GM10248 (cell line): ENCODE results near the gene OR8S1.
"Not testable (repeated sequence)": the region's sequence is repeated elsewhere in the genome, so short reads cannot be mapped to it uniquely, and the experiment has no call there.

Source experiments
- CTCF ChIA-PET: fragments of 300-600 bp; sonication (Branson Sonifier 250); formaldehyde crosslinking; extraction: SDS; loops from one replicate; lab custom pipeline; 2021; ENCODE audit warnings: antibody characterized with exemption; lab: Yijun Ruan, JAX
- POLR2A ChIA-PET: fragments of 350-650 bp; sonication (Branson Sonifier 250); formaldehyde crosslinking; extraction: SDS; loops from one replicate; lab custom pipeline; 2020; ENCODE audit warnings: antibody characterized with exemption; lab: Yijun Ruan, JAX
- DNase-seq: peaks from one replicate; pipeline ENCODE4 v3.0.0; 2012; ENCODE audit errors: extremely low spot score
- CTCF ChIP-seq: IDR thresholded peaks from 2 replicates; pipeline ENCODE4 v1.5.1; 2012; ENCODE audit warnings: mild to moderate bottlenecking, low read depth; ENCODE audit errors: extremely low read depth, missing control alignments, control extremely low read depth

OR8S1 gene

GRCh38 chr12:48536602-48537001 lies 11.2 kb downstream of the OR8S1 start:
- no peak for TF ChIP-seq CTCF

GRCh38 chr12:48542300-48542928 lies 17.0 kb downstream of the OR8S1 start:
- TF ChIP-seq CTCF = peak; percentile 54
- CTCF ChIA-PET = interaction anchor here (0.9 to 5.6 kb wide), 11 partner anchors 9 to 253 kb away, joined by 3 to 63 read pairs (median 4); partner anchors contain the start of gene OR8S1
- POLR2A ChIA-PET = no interaction called here
- peak; percentile 42 for DNase-seq

More at GRCh38 chr12:48536602-48537001, 11.2 kb downstream of the OR8S1 start:
- CTCF ChIA-PET = no interaction called here
- POLR2A ChIA-PET = no interaction called here
- DNase-seq = no peak

- no peak for TF ChIP-seq CTCF
- no peak for DNase-seq
- CTCF ChIA-PET = interaction anchor here (2.9 to 5.6 kb wide), 2 partner anchors 73 to 76 kb away, joined by 9 to 63 read pairs; no protein-coding TSS in a partner anchor
- POLR2A ChIA-PET = no interaction called here
Observed at GRCh38 chr12:48545833-48546469, 20.5 kb downstream of the OR8S1 start.

GRCh38 chr12:48547012-48547411 lies 21.6 kb downstream of the OR8S1 start:
- DNase-seq, CTCF ChIA-PET, POLR2A ChIA-PET: not testable (repeated sequence)

- CTCF ChIA-PET = interaction anchor here (1.6 kb wide), 1 partner anchor 67 kb away, joined by 3 read pairs; no protein-coding TSS in a partner anchor
- DNase-seq, POLR2A ChIA-PET: not testable (repeated sequence)
Observed at GRCh38 chr12:48551636-48552035, 26.2 kb downstream of the OR8S1 start.

- POLR2A ChIA-PET, DNase-seq: not testable (repeated sequence)
- CTCF ChIA-PET = interaction anchor here (0.8 to 1.3 kb wide), 2 partner anchors 12 to 64 kb away, joined by 3 read pairs; no protein-coding TSS in a partner anchor
Observed at GRCh38 chr12:48553666-48554343, 28.4 kb downstream of the OR8S1 start.

- CTCF ChIA-PET = interaction anchor here (1.3 kb wide), 1 partner anchor 14 kb away, joined by 3 read pairs; no protein-coding TSS in a partner anchor
- POLR2A ChIA-PET = no interaction called here
- DNase-seq = no peak
- TF ChIP-seq CTCF = no peak
Observed at GRCh38 chr12:48556631-48557030, 31.2 kb downstream of the OR8S1 start.

- no peak for TF ChIP-seq CTCF
- ChIA-PET CTCF (no interaction called here), POLR2A (no interaction called here)
- no peak for DNase-seq
Observed at GRCh38 chr12:48557919-48558318, 32.5 kb downstream of the OR8S1 start.
